ENCODE data around the gene HJV.

HJV gene

DNA sequence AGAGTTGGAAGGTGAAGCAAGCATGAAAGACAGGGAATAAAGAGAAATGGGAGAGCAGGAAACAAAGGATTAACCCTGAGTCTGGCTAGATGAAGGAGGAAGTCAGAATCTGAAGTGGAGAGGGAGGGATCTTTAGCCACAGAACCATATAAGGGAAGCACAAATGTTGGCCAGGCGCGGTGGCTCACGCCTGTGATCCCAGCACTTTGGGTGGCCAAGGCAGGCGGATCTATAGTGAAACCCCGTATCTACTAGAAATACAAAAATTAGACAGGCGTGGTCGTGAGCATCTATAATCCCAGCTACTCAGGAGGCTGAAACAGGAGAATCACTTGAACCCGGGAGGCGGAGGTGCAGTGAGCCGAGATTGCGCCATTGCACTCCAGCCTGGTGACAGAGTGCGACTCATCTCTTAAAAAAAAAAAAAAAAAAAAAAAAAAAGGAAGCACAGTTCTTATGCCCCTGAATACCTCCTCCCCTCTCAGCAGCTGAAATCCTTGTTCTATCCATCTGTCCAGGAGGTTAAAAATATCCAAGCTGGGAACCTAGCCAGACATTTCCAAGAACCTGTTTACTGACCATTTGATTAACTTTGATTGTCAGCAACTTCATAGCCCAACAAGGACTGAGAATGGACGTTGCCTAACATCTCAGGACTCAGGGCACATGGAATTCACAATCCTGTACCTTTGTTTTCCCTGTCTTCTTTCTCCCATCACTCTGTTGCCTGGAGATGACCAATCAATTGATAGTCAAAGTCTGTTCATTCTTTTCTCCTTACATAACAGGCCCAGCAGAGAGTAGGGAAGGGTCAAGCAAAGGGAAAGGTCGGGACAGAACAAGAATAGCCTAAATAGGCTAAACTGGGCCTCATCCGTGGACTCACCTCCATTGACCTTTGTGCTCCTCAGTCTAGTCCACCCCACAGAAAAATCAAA, 35.8 kb downstream of the HJV start:
- DNase-seq (ENCODE audit: extremely low read depth, low read depth): no peak
- TF ChIP-seq, protein P1, sequence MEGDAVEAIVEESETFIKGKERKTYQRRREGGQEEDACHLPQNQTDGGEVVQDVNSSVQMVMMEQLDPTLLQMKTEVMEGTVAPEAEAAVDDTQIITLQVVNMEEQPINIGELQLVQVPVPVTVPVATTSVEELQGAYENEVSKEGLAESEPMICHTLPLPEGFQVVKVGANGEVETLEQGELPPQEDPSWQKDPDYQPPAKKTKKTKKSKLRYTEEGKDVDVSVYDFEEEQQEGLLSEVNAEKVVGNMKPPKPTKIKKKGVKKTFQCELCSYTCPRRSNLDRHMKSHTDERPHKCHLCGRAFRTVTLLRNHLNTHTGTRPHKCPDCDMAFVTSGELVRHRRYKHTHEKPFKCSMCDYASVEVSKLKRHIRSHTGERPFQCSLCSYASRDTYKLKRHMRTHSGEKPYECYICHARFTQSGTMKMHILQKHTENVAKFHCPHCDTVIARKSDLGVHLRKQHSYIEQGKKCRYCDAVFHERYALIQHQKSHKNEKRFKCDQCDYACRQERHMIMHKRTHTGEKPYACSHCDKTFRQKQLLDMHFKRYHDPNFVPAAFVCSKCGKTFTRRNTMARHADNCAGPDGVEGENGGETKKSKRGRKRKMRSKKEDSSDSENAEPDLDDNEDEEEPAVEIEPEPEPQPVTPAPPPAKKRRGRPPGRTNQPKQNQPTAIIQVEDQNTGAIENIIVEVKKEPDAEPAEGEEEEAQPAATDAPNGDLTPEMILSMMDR (IDR thresholded peaks at IDR 0.05; ENCODE audit: low read depth, low read length): no peak

GRCh38 chr1:145985129-145985501, 36.4 kb downstream of the HJV start:
- DNase-seq (ENCODE audit: extremely low read depth, low read depth): no peak
- TF ChIP-seq, protein P1 (IDR thresholded peaks at IDR 0.05; ENCODE audit: low read depth, low read length): no peak

DNA sequence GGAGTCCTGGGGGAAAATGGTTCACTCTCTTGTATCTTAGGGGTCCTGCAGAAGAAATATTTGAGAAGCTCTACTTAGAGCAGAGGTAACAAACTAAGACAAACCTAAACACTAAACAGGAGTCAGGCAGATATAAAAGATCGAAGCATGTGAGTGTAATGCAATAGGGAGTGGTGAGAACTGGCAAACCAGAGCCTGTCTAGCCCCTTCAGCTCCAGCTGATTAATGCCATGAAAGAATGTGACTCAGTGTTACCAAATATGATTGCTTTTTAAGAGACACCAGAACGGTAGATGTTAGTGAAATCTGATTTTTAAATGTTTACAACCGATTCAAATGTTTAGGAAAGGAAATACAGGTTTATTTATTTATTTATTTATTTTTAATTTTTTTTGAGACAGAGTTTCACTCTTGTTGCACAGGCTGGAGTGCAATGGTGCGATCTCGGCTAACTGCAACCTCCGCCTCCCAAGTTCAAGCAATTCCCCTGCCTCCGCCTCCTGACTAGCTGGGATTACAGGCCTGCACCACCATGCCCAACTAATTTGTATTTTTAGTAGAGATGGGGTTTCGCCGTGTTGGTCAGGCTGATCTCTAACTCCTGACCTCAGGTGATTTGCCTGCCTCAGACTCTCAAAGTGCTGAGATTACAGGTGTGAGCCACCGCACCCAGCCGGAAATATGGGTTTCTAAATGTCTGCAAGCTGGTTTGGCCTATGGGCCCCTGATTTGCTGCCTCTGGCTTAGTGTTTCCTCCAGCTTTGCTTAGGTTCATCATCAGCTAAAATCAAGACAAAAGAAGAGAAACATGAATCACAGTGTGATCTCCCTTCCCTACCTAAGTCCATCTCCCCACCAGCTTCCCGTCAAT, 37.3 kb downstream of the HJV start:
- no peak for DNase-seq (ENCODE audit: extremely low read depth, low read depth)
- TF ChIP-seq, protein P1 (IDR thresholded peaks at IDR 0.05; ENCODE audit: low read depth, low read length): no peak

- TF ChIP-seq, protein P1 (IDR thresholded peaks at IDR 0.05; ENCODE audit: low read depth, low read length): no peak
- DNase-seq (ENCODE audit: extremely low read depth, low read depth): no peak
These were observed 38.3 kb downstream of the HJV start for GRCh38 chr1:145983206-145983675.

DNA sequence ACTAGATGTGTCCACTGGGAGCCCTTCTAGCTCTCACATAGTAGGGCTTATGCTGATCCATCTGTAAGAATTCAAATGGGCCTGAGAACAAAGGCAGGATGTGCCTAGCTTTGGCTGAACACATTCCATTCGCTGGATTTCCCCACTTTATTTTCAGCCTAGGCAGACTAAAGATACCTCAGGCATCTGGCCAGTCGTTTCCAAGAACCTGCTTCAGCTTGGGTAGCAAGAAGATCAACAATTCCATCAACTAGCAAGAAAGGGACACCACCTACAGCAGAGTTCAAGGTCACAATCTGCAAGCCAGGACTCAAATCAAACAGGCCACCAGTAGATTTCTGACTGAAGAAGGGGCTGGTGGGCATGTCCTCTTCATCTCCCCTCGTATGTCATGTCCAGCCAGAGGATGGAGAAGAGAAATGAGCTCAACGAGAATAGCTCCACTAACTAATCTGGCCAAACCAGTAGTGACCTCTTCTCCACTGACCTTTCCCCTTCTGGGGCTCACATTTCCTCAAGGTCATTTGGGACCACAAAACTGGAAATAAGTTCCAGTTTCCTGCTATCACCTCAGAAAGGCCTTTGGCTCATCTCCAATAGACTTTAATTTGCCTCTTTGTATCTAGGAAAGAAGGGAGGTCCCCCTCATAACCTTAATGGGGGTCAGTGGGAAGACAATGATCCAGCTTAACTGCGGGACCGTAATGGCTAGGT, 39.4 kb downstream of the HJV start:
- TF ChIP-seq, protein P1 (IDR thresholded peaks at IDR 0.05; ENCODE audit: low read depth, low read length): no peak
- DNase-seq (ENCODE audit: extremely low read depth, low read depth): no peak

DNA sequence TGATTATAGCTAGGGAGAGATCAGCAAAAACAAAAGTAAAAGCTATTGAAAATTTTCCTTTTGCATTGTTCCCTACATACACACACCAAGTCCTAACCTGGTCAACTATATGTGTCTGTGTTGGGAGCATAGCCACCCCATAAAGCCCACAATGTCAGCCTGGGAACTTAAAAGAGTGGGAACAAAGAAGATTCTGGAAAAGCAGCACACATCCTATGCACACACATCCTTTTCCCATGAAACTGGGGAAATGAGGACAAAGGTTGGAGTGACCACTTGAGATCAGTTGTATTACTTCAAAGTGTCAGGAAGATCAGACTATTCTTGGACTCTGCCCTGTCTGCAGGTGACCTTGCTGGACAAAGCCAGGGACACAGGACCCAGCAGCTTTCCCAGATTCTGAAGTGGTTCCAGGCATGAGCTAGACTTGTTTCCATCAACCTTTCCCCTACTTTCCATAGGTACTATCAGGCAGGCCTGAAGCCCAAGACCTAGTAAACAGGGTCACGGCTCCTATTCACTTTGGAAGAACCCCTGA, 41.0 kb downstream of the HJV start:
- TF ChIP-seq, protein P1 (IDR thresholded peaks at IDR 0.05; ENCODE audit: low read depth, low read length): no peak

More for the DNA sequence above, 41.0 kb downstream of the HJV start:
- no peak for DNase-seq (ENCODE audit: extremely low read depth, low read depth)

Data from AG09319 (cell line).